Measurements from ENCODE around the gene ZNF17. TPM values are rescaled to one million over a fixed set of nuclear protein-coding genes. Genes with fewer than 3 reads are reported as not detected.

ZNF17 gene
- total RNA-seq, 1 experiment from 2014 or later = 7.2 TPM

DNA sequence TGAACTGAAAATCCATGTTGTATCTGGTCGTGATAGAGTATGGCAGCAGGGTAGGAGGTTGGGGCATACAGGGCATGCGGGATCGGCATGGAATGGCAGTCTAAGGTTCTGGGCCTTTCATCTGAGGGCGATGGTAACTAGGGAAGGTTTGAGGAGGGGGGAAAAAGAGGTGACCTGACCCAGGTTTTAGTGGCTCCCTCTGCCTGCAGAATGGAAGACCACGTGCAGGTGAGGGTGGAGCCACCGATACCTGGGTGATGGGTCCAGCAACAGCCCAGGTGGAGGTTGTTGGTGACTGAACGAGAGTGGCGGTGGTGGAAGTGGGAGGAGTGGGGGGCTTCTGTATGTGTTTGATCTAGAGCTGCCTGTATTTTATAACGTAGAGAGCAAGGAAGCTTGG, 28.0 kb downstream of the ZNF17 start:
- H3K36me3 Mint-ChIP-seq (ENCODE audit: insufficient read depth, unreplicated experiment) = peaks cover 40% of the 10 kb centered on the region
- POLR2A ChIA-PET = no interaction called here
- H3K4me1 ChIP-seq = peaks cover 9% of the 10 kb centered on the region; the same call in 1 of the 2 replicates
- no peak overlapping the region for H3K4me3 Mint-ChIP-seq (ENCODE audit: unreplicated experiment)
- H3K9me3 Mint-ChIP-seq (ENCODE audit: unreplicated experiment) = peaks cover 10% of the 10 kb centered on the region
- TF ChIP-seq, protein P1, sequence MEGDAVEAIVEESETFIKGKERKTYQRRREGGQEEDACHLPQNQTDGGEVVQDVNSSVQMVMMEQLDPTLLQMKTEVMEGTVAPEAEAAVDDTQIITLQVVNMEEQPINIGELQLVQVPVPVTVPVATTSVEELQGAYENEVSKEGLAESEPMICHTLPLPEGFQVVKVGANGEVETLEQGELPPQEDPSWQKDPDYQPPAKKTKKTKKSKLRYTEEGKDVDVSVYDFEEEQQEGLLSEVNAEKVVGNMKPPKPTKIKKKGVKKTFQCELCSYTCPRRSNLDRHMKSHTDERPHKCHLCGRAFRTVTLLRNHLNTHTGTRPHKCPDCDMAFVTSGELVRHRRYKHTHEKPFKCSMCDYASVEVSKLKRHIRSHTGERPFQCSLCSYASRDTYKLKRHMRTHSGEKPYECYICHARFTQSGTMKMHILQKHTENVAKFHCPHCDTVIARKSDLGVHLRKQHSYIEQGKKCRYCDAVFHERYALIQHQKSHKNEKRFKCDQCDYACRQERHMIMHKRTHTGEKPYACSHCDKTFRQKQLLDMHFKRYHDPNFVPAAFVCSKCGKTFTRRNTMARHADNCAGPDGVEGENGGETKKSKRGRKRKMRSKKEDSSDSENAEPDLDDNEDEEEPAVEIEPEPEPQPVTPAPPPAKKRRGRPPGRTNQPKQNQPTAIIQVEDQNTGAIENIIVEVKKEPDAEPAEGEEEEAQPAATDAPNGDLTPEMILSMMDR (IDR thresholded peaks at IDR 0.05; ENCODE audit: insufficient read depth in 1 of 2, low read depth in 1 of 2, low read length in 1 of 2, severe bottlenecking in 1 of 2, unreplicated experiment in 1 of 2) = no peak
- no peak overlapping the region for H3K4me3 ChIP-seq (ENCODE audit: low read depth, low read length)
- H3K27me3 Mint-ChIP-seq (ENCODE audit: insufficient read depth, unreplicated experiment) = no peaks in the 10 kb centered on the region
- peaks cover 19% of the 10 kb centered on the region for H3K4me1 Mint-ChIP-seq (ENCODE audit: low read depth, unreplicated experiment)
- H3K27ac Mint-ChIP-seq (ENCODE audit: unreplicated experiment) = no peak overlapping the region
- intact Hi-C loops (cut with micrococcal nuclease; ENCODE audit: unreplicated experiment) = loop anchor here (5.0 kb wide), 1 partner anchor 157 kb away; the partner anchor contains the start of gene ZNF460
- H3K27me3 ChIP-seq (replicated peaks; ENCODE audit: control insufficient read depth, insufficient read depth, low read length) = no peaks in the 10 kb centered on the region
- H3K36me3 ChIP-seq (ENCODE audit: control insufficient read depth, insufficient read depth, low read length) = peaks cover 9% of the 10 kb centered on the region
- no peak for DNase-seq
- no TSS peak for BruUV-seq (replicated peaks)
- no peaks in the 10 kb centered on the region; the same call in 1 of the 2 replicates for H3K9me3 ChIP-seq
- CTCF ChIA-PET = no interaction called here

DNA sequence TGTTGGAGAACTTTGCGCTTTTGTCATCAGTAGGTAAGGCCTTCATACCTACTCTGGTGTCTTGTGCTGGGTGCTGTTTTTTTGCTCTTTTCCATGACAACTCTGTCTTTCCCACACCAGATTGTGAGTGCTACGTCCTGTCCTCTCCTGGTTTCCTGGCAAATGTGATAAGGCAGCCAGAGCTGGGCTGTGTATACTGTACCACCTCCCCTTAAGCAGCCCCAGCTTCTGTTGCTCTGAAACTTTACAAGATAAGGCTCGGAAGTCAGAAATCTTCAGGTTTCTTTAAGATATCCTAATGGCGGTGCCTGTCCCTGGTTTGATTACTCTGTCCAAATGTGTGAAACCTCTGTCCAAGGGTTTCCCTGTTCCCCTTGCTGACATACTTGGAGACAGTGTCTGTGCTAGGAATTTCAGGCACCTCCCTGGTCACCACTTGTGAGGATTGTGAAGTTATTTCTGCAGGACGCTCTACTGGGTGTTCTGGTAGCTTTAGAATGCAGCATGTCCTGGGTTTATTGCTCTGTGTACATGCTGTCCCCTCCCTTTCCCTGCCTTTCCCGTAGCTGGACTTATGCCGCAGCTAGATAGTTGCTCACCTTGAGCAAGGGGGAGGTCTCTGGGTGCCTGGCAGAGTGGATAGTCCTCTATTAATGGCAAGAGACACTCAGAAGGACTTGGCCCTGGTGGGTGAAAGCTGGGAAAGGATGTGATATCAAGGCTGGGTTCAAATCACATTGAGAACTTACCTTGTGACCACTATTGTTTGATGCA, 31.2 kb downstream of the ZNF17 start:
- Histone ChIP-seq H3K36me3 (ENCODE audit: control insufficient read depth, insufficient read depth, low read length) (peaks cover 12% of the 10 kb centered on the region), H3K4me1 (no peaks in the 10 kb centered on the region), H3K4me3 (ENCODE audit: low read depth, low read length) (no peak overlapping the region), H3K27me3 (replicated peaks; ENCODE audit: control insufficient read depth, insufficient read depth, low read length) (no peaks in the 10 kb centered on the region), H3K9me3 (no peaks in the 10 kb centered on the region; the same call in none of the 2 replicates)
- TF ChIP-seq, protein P1 (IDR thresholded peaks at IDR 0.05; ENCODE audit: insufficient read depth in 1 of 2, low read depth in 1 of 2, low read length in 1 of 2, severe bottlenecking in 1 of 2, unreplicated experiment in 1 of 2) = no peak
- Mint-ChIP-seq H3K27ac (ENCODE audit: unreplicated experiment) (no peak overlapping the region), H3K4me1 (ENCODE audit: low read depth, unreplicated experiment) (no peaks in the 10 kb centered on the region), H3K9me3 (ENCODE audit: unreplicated experiment) (peaks cover 10% of the 10 kb centered on the region), H3K4me3 (ENCODE audit: unreplicated experiment) (no peak overlapping the region), H3K27me3 (ENCODE audit: insufficient read depth, unreplicated experiment) (no peaks in the 10 kb centered on the region), H3K36me3 (ENCODE audit: insufficient read depth, unreplicated experiment) (peaks cover 37% of the 10 kb centered on the region)
- intact Hi-C loops (cut with micrococcal nuclease; ENCODE audit: unreplicated experiment) = no loop called here
- DNase-seq = no peak
- ChIA-PET CTCF (no interaction called here), POLR2A (no interaction called here)
- no TSS peak for BruUV-seq (replicated peaks)

DNA sequence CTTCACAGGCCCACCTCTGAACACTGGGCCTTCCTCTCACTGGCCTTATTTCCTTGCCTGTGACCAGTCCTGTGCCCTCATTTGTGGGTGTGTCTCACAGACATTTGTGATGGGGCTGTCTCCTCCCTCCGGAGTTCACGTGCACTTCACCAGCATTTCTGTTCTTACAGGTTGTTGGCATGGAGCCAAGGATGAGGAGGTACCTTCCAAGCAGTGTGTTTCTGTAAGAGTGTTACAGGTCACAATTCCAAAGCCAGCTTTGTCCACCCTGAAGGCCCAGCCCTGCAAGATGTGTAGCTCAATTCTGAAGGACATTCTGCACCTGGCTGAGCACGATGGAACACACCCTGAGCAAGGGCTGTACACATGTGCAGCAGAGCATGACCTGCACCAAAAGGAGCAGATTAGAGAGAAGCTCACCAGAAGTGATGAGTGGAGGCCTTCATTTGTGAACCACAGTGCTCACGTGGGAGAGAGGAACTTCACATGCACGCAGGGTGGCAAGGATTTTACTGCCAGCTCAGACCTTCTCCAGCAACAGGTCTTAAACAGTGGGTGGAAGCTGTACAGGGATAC, 32.2 kb downstream of the ZNF17 start:
- no peaks in the 10 kb centered on the region for H3K4me1 ChIP-seq
- Mint-ChIP-seq H3K27ac (ENCODE audit: unreplicated experiment) (no peak overlapping the region), H3K27me3 (ENCODE audit: insufficient read depth, unreplicated experiment) (no peaks in the 10 kb centered on the region), H3K4me1 (ENCODE audit: low read depth, unreplicated experiment) (no peaks in the 10 kb centered on the region), H3K36me3 (ENCODE audit: insufficient read depth, unreplicated experiment) (peaks cover 37% of the 10 kb centered on the region), H3K9me3 (ENCODE audit: unreplicated experiment) (peaks cover 10% of the 10 kb centered on the region), H3K4me3 (ENCODE audit: unreplicated experiment) (no peak overlapping the region)
- TF ChIP-seq, protein P1 (IDR thresholded peaks at IDR 0.05; ENCODE audit: insufficient read depth in 1 of 2, low read depth in 1 of 2, low read length in 1 of 2, severe bottlenecking in 1 of 2, unreplicated experiment in 1 of 2) = no peak
- H3K9me3 ChIP-seq = no peaks in the 10 kb centered on the region; the same call in none of the 2 replicates
- no peaks in the 10 kb centered on the region for H3K27me3 ChIP-seq (replicated peaks; ENCODE audit: control insufficient read depth, insufficient read depth, low read length)
- H3K36me3 ChIP-seq (ENCODE audit: control insufficient read depth, insufficient read depth, low read length) = peaks cover 11% of the 10 kb centered on the region
- intact Hi-C loops (cut with micrococcal nuclease; ENCODE audit: unreplicated experiment) = no loop called here
- no peak overlapping the region for H3K4me3 ChIP-seq (ENCODE audit: low read depth, low read length)
- CTCF ChIA-PET = no interaction called here
- POLR2A ChIA-PET = no interaction called here
- BruUV-seq (replicated peaks) = no TSS peak
- no peak for DNase-seq

Data from Caco-2 (cell line).